Measurements from ENCODE around the gene TRA2A. TPM values are rescaled to one million over a fixed set of nuclear protein-coding genes. Genes with fewer than 3 reads are reported as not detected.
A peak's percentile ranks its signal among the peaks of the same experiment; 100 is the strongest.
"Not testable (repeated sequence)": the region's sequence is repeated elsewhere in the genome, so short reads cannot be mapped to it uniquely, and the experiment has no call there.

Gene TRA2A
- total RNA-seq, 1 donor from 2014 or later: 103 TPM

- no peaks in the 10 kb centered on the region for H3K9me3 Mint-ChIP-seq
- DNase-seq (ENCODE audit: low spot score): peak; percentile 40
- no peaks in the 10 kb centered on the region for H3K27me3 Mint-ChIP-seq (ENCODE audit: insufficient read depth)
- peaks cover 48% of the 10 kb centered on the region for H3K4me1 Mint-ChIP-seq (ENCODE audit: low read depth)
- peaks cover 20% of the 10 kb centered on the region for H3K36me3 Mint-ChIP-seq (ENCODE audit: low read depth)
- intact Hi-C loops (cut with micrococcal nuclease): loop anchor here (1.0 to 10.0 kb wide), 15 partner anchors 16 to 1594 kb away; partner anchors contain the start of genes CYCS, GSDME, HYCC1 and KLHL7
- H3K4me3 Mint-ChIP-seq: peak overlapping the region; percentile 99
- H3K27ac Mint-ChIP-seq: peak overlapping the region; percentile 100
These were observed 559 bp downstream of the TRA2A start for GRCh38 chr7:23531050-23531793.

GRCh38 chr7:23530405-23530804 lies 1.4 kb downstream of the TRA2A start:
- H3K4me3 Mint-ChIP-seq: peak overlapping the region; percentile 99
- H3K36me3 Mint-ChIP-seq (ENCODE audit: low read depth): peaks cover 20% of the 10 kb centered on the region
- peaks cover 54% of the 10 kb centered on the region for H3K4me1 Mint-ChIP-seq (ENCODE audit: low read depth)
- intact Hi-C loops (cut with micrococcal nuclease): loop anchor here (2.0 to 10.0 kb wide), 12 partner anchors 16 to 1594 kb away; partner anchors contain the start of genes CYCS, GSDME, HYCC1 and KLHL7
- peak overlapping the region; percentile 100 for H3K27ac Mint-ChIP-seq
- DNase-seq (ENCODE audit: low spot score): peak; percentile 33
- no peaks in the 10 kb centered on the region for H3K27me3 Mint-ChIP-seq (ENCODE audit: insufficient read depth)
- H3K9me3 Mint-ChIP-seq: no peaks in the 10 kb centered on the region

GRCh38 chr7:23529262-23529859 lies 2.4 kb downstream of the TRA2A start:
- intact Hi-C loops (cut with micrococcal nuclease): no loop called here
- Mint-ChIP-seq H3K9me3 (no peaks in the 10 kb centered on the region), H3K27ac (no peak overlapping the region), H3K36me3 (ENCODE audit: low read depth) (peaks cover 21% of the 10 kb centered on the region), H3K4me1 (ENCODE audit: low read depth) (peaks cover 65% of the 10 kb centered on the region), H3K27me3 (ENCODE audit: insufficient read depth) (no peaks in the 10 kb centered on the region), H3K4me3 (peak overlapping the region; percentile 99)
- DNase-seq (ENCODE audit: low spot score): no peak

- H3K27me3 Mint-ChIP-seq (ENCODE audit: insufficient read depth); H3K9me3 Mint-ChIP-seq; intact Hi-C loops (cut with micrococcal nuclease); H3K4me3 Mint-ChIP-seq; H3K27ac Mint-ChIP-seq; DNase-seq (ENCODE audit: low spot score): not testable (repeated sequence)
- Mint-ChIP-seq H3K36me3 (ENCODE audit: low read depth) (peaks cover 37% of the 10 kb centered on the region), H3K4me1 (ENCODE audit: low read depth) (peaks cover 74% of the 10 kb centered on the region)
These were observed 6.2 kb downstream of the TRA2A start for GRCh38 chr7:23525611-23526010.

- intact Hi-C loops (cut with micrococcal nuclease): no loop called here
- no peaks in the 10 kb centered on the region for H3K27me3 Mint-ChIP-seq (ENCODE audit: insufficient read depth)
- H3K9me3 Mint-ChIP-seq: no peaks in the 10 kb centered on the region
- DNase-seq (ENCODE audit: low spot score): no peak
- H3K4me1 Mint-ChIP-seq (ENCODE audit: low read depth): peaks cover 64% of the 10 kb centered on the region
- peak overlapping the region; percentile 63 for H3K27ac Mint-ChIP-seq
- H3K4me3 Mint-ChIP-seq: no peak overlapping the region
- H3K36me3 Mint-ChIP-seq (ENCODE audit: low read depth): peaks cover 31% of the 10 kb centered on the region
These were observed 7.3 kb downstream of the TRA2A start for GRCh38 chr7:23524473-23524872.

GRCh38 chr7:23523486-23524075 lies 8.2 kb downstream of the TRA2A start:
- Mint-ChIP-seq H3K27me3 (ENCODE audit: insufficient read depth) (no peaks in the 10 kb centered on the region), H3K4me1 (ENCODE audit: low read depth) (peaks cover 57% of the 10 kb centered on the region), H3K9me3 (no peaks in the 10 kb centered on the region), H3K27ac (no peak overlapping the region), H3K4me3 (no peak overlapping the region), H3K36me3 (ENCODE audit: low read depth) (peaks cover 35% of the 10 kb centered on the region)
- intact Hi-C loops (cut with micrococcal nuclease): loop anchor here (2.0 kb wide), 1 partner anchor 251 kb away; no protein-coding TSS in a partner anchor
- DNase-seq (ENCODE audit: low spot score): no peak

- no peak overlapping the region for H3K27ac Mint-ChIP-seq
- no peaks in the 10 kb centered on the region for H3K27me3 Mint-ChIP-seq (ENCODE audit: insufficient read depth)
- DNase-seq (ENCODE audit: low spot score): no peak
- H3K36me3 Mint-ChIP-seq (ENCODE audit: low read depth): peaks cover 49% of the 10 kb centered on the region
- peaks cover 5% of the 10 kb centered on the region for H3K9me3 Mint-ChIP-seq
- intact Hi-C loops (cut with micrococcal nuclease): no loop called here
- H3K4me1 Mint-ChIP-seq (ENCODE audit: low read depth): peaks cover 41% of the 10 kb centered on the region
- no peak overlapping the region for H3K4me3 Mint-ChIP-seq
These were observed 11.2 kb downstream of the TRA2A start for GRCh38 chr7:23520582-23520981.

- Mint-ChIP-seq H3K4me3 (no peak overlapping the region), H3K9me3 (peaks cover 5% of the 10 kb centered on the region), H3K27me3 (ENCODE audit: insufficient read depth) (no peaks in the 10 kb centered on the region), H3K36me3 (ENCODE audit: low read depth) (peaks cover 58% of the 10 kb centered on the region), H3K4me1 (ENCODE audit: low read depth) (peaks cover 16% of the 10 kb centered on the region), H3K27ac (peak overlapping the region; percentile 82)
- intact Hi-C loops (cut with micrococcal nuclease): loop anchor here (2.0 kb wide), 1 partner anchor 16 kb away; the partner anchor contains the start of gene TRA2A
- DNase-seq (ENCODE audit: low spot score): no peak
These were observed 17.0 kb downstream of the TRA2A start for GRCh38 chr7:23514755-23515154.

- intact Hi-C loops (cut with micrococcal nuclease): loop anchor here (2.0 kb wide), 1 partner anchor 17 kb away; the partner anchor contains the start of gene TRA2A
- not testable (repeated sequence) for H3K27me3 Mint-ChIP-seq (ENCODE audit: insufficient read depth); H3K4me3 Mint-ChIP-seq; H3K9me3 Mint-ChIP-seq; DNase-seq (ENCODE audit: low spot score)
- Mint-ChIP-seq H3K4me1 (ENCODE audit: low read depth) (peaks cover 16% of the 10 kb centered on the region), H3K36me3 (ENCODE audit: low read depth) (peaks cover 59% of the 10 kb centered on the region), H3K27ac (peak overlapping the region; percentile 48)
These were observed 18.0 kb downstream of the TRA2A start for GRCh38 chr7:23513746-23514145.

- H3K9me3 Mint-ChIP-seq: no peaks in the 10 kb centered on the region
- no peaks in the 10 kb centered on the region for H3K27me3 Mint-ChIP-seq (ENCODE audit: insufficient read depth)
- intact Hi-C loops (cut with micrococcal nuclease): loop anchor here (5.0 kb wide), 1 partner anchor 38 kb away; the partner anchor contains the start of gene TRA2A
- H3K27ac Mint-ChIP-seq: no peak overlapping the region
- no peak overlapping the region for H3K4me3 Mint-ChIP-seq
- no peak for DNase-seq (ENCODE audit: low spot score)
- H3K4me1 Mint-ChIP-seq (ENCODE audit: low read depth): peaks cover 4% of the 10 kb centered on the region
- H3K36me3 Mint-ChIP-seq (ENCODE audit: low read depth): peaks cover 11% of the 10 kb centered on the region
These were observed 37.8 kb downstream of the TRA2A start for GRCh38 chr7:23494009-23494408.

- Mint-ChIP-seq H3K36me3 (ENCODE audit: low read depth) (peaks cover 3% of the 10 kb centered on the region), H3K27ac (no peak overlapping the region), H3K9me3 (no peaks in the 10 kb centered on the region), H3K4me3 (peak overlapping the region; percentile 84), H3K27me3 (ENCODE audit: insufficient read depth) (no peaks in the 10 kb centered on the region), H3K4me1 (ENCODE audit: low read depth) (peaks cover 4% of the 10 kb centered on the region)
- intact Hi-C loops (cut with micrococcal nuclease): loop anchor here (5.0 kb wide), 1 partner anchor 41 kb away; the partner anchor contains the start of gene TRA2A
- DNase-seq (ENCODE audit: low spot score): no peak
These were observed 40.3 kb downstream of the TRA2A start for GRCh38 chr7:23491502-23491901.

GRCh38 chr7:23490357-23491135 lies 41.2 kb downstream of the TRA2A start:
- Mint-ChIP-seq H3K4me1 (ENCODE audit: low read depth) (peaks cover 4% of the 10 kb centered on the region), H3K4me3 (peak overlapping the region; percentile 84), H3K9me3 (no peaks in the 10 kb centered on the region), H3K27ac (peak overlapping the region; percentile 82), H3K27me3 (ENCODE audit: insufficient read depth) (no peaks in the 10 kb centered on the region), H3K36me3 (ENCODE audit: low read depth) (peaks cover 3% of the 10 kb centered on the region)
- peak; percentile 38 for DNase-seq (ENCODE audit: low spot score)
- intact Hi-C loops (cut with micrococcal nuclease): loop anchor here (1.0 to 5.0 kb wide), 2 partner anchors 15 to 42 kb away; partner anchors contain the start of gene TRA2A

Data from activated T-helper 1 cell treated with anti-CD3 and anti-CD28 coated beads, Interleukin-12 subunit alpha, Interleukin-12 subunit beta, Interleukin-2, Interleukin-4 antibody, amounts not matched to agents 30 ng/mL and 10 ng/mL and 1 ng/mL, durations not matched to agents 14 hours and 24 hours and 36 hours (primary cell).